NCI-H510A treated with DMSO at 0.1 percent for 48 hours (cell line): ENCODE data around the gene CD8A.
"Not testable (repeated sequence)": the region's sequence is repeated elsewhere in the genome, so short reads cannot be mapped to it uniquely, and the experiment has no call there.

Source experiments
- DNase-seq: peaks from one replicate; lab custom pipeline; 2025; lab: John Stamatoyannopoulos, UW

CD8A gene

GRCh38 chr2:86776532-86776931, 14.2 kb downstream of the CD8A start:
- no peak for DNase-seq

GRCh38 chr2:86775338-86775737, 15.4 kb downstream of the CD8A start:
- DNase-seq: no peak

DNA sequence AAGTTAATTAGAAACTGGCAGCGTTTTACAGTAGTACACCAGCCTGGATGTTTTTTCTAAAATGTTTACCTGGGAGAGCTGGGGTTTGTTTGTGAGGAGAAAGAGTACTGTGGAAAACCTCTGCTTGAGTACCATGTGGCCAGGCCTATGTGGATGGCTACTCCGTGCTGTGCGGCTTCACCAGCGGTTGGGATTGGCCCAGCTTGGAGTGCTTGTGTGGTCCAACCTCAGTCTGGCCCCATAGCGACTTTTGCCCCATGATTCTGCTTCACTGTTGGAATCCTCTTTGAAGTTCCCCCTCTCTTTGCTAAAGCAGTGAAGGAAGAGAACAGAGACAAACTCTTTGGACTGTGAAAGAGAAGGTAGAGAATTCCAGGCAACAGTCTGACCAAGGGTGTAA, 15.9 kb downstream of the CD8A start:
- no peak for DNase-seq

- no peak for DNase-seq
These were observed 18.1 kb downstream of the CD8A start for GRCh38 chr2:86772611-86773010.

DNA sequence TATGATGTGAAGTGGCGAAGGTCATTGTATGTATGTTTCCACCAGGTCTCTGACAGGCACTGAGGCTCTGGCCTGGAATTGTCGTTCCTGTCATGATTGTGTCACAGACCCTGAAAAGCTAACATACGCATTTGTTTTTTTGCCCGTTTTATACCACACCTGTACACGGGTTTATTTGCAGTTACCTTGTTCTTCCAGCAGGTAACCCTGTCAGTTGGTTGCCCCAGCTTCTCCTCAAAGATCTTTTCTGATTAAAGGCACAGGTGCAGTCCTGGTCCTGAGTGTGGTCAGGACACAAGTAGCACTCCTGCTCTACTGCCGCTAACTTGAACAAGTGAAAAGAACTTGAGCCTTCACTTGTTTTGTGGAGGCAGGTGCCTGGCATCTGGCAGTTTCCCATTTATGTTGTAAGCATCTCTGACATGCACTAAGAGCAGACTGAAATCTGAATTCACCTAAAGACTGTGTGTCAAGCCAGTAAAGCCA, 19.9 kb downstream of the CD8A start:
- DNase-seq: no peak

DNA sequence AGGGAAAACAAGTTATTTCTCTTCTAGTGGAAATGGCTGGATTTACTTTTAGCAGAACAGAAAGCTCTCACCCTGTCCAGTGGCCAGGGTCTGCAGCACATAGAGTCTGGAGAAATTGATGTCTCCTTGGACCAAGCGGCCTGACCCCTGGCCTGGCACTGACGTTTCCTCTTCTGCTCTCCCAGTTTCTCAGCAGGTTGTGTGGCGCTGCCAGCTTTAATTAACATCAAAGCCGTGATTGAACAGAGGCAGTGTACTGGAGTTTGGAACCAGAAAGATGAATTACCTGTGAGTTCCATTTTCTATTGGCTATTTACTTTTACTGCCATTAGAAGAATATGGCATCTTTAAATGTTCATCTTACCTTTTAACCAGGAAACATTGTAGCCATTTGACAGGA, 20.9 kb downstream of the CD8A start:
- no peak for DNase-seq

DNA sequence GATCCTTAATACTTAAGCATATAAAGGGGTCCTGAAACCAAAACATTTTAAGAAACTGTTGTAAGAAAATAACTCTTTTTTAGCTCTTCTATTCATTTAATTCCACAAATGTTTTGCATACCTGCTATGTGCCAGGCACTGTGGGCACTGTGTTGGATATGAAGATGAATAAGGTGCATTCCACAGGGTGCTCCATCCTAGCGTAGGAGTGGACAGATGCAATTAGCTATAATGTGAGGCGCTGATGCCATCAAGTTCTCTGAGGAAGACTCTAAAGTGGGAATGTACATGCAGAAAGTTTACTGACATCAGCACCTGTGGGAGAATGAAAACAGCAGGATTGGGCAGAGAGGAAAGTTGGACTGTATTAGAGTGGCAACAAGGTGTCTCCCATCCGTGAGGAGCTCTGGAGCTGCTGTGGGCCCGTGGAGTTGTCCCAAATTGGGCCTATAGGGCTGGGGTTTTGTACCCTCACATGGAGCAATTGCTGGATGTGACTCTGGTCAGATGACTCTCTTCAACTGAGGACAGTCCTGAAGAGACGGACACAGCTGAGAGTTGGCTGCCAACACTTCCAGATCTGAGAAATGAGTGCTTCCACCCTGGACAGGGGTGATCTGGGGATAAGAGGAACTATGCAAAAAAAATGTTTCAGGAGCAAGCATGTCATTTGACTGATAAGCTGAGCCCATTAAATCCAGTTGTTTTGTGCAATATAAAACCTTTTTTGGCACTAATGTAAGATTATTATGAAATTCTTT, 22.3 kb downstream of the CD8A start:
- DNase-seq: no peak

- DNase-seq: no peak
These were observed 25.4 kb downstream of the CD8A start for GRCh38 chr2:86765310-86765695.

DNA sequence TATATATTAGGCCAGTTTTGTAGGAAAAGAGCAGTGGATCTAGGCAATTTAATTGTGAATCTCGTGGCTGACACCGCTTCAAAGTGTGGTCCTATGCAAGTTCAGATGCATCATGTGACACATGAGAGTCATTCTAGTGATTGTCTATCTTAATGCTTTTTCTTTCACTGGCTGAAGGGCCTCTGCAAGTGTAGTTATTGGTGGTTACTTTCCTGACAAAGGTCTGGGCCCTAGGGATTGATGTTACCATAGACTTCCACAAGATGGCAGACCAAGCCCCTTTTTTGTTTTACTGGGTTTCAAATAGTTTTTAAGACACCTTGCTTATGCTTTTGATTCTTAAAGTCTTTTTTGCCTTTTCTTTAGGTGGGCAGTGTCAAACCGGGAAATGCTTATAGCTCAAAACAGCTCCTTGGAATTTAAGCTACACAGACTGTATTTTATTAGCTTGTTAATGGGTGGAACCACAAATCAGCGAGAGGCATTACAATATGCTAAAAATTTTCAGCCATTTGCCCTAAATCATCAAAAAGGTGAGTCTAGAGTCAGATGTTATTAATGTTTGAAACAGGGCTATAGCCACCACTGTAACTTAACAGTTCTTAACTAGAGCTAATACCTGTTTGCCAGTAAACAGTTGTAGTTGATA, 25.9 kb downstream of the CD8A start:
- peak; percentile 27 for DNase-seq

DNA sequence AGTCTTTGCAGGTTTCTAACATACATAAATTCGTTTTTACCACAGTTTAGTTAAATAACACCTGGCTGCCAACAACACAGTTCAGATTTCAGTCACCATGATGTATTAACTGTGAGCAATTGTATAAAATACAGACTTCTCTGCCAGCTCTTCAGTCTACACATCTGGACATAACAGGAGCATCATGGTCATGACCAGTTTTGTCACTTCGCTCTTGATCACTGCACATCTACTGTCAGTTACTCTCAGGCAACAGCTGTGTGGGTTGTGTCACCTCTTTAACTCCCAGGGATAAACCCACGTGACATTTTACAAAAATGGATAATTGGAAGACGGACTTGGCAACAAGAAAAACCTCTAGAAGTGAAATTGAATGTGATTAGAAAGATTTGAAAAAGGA, 30.3 kb downstream of the CD8A start:
- DNase-seq: no peak

GRCh38 chr2:86758405-86758804, 32.3 kb downstream of the CD8A start:
- DNase-seq: no peak

GRCh38 chr2:86753606-86754005, 37.1 kb downstream of the CD8A start:
- no peak for DNase-seq

GRCh38 chr2:86752934-86753333, 37.8 kb downstream of the CD8A start:
- no peak for DNase-seq

- no peak for DNase-seq
These were observed 38.9 kb downstream of the CD8A start for GRCh38 chr2:86751778-86752177.

DNA sequence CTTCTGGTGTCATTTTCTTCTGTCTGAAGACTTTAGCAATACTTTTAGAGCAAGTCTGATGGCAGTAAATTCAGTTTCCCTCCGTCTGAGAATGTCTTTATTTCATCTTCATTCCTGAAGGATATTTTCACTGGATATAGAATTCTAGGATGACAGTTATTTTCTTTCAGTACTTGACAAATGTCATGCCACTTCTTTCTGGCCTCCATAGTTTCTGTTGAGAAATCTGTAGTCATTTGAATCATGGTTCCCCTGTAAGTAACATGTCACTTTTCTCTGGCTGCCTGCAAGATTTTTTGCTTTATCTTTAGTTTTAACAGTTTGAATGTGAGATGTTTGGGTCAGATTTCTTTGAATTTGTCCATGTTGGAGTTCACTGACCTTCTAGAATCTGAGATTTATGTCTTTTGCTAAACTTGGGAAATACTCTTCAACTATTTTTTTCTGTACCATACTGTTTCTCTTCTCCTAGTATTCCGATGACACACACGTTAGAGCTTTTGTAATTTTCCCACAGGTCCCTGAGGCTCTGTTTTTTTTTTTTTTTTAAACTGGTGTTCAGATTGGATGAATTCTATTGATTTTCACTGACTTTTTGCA, 40.4 kb downstream of the CD8A start:
- DNase-seq: no peak

DNA sequence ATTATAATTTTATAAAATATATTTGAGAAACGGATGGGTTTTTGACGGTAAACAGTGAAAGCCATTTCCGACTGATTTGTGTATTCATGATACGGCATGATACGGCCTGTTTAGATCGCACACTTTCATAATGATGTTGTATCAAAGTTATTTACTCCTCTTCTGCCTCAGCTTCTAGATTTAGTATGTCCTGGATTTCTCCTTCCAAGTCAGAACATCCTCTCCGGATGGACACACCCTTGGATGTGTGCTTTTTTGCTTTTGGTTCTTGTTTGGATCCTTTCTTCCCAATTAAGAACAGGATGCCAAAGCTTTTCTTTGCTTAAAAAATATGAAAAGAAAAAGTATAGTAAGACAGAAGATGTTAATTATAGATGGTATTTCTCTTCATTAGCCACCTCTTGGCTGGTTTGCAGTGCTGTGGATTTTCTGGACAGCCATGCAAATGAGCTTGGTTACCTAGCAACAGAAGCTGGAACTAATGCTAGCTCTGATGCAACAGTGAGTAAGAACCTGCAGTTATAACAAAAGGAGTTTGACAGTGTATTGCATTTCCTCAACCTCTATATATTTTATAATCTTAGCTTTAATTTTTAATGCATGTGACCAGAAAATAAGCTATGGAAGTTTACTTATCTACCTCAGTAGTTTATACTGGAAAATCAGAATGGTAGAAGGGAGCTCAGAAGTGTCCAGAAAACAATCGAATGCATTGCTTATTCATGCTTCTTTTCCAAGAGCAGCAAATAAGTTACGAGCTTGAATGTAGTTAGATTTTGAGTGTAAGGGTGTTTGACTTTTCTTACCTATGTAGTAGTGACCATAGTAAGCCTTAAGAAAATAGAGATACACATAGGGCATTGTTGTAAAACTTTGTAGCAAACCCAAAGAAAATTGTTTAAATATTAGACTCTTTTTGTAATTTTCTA, 42.7 kb downstream of the CD8A start:
- DNase-seq: no peak

DNA sequence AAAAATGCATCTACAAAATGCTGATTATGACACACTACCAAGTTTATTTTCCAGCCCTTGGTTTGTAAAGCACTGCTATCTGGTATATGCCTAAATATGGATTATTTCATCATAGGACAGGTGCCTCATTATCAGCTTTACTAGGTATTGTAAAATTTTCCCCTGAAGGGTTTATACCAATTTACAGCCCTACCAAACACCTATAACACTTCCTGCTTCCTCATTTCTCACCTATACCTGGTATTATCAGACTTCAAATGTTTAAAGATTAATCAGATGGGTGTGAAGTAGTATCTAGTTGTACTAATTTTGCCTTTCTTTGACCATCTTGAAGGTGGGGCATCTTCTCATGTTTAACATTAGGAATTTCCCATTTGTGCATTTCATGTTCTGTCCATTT, 43.8 kb downstream of the CD8A start:
- no peak for DNase-seq

DNA sequence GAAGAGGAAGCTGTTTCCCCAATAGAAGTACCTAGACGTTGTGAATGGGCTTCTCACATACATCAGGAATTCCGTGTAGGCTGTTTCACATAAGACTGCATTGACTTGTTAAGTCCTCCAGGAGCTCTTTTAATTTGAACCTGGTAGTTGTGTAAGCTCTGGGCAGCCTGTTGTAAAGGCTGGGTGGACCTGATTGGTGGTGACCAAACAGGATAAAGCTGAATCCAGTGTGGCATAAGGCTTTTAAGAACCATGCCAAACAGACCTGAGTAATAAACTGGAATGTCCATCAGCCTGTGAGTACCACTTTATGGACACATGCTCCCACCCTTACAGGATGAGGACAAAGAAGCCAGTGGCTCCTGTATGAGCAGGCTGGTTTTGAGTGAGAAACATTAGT, 46.6 kb downstream of the CD8A start:
- DNase-seq: no peak

DNA sequence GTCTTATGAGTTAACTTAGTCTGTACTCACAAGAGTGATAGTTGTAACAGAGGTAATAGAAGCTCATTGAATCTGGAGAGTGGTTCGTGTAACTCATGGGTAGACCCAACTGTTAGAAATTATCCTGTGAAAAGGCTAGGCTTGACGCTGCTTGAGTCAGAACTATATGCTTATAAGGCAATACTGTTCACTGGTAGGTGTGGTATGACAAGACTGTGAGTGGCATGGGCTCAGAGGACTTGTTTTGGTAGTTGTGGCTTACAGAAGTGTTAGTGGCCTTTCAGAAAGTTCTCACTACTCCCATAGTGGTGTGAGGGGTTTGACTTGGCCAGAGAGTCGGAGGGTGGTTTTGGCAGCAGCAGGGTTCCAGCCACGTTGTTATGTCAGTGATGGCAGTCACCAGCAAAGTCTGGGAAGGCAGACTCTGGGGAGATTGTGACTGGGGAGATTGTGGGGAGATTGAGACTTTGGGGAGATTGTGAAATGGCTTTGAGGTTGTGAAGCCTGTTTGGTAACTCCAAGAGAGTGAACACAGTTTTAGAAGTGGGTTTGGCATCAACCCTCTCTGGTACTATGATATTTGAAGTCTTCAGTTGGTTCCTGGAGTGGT, 48.7 kb downstream of the CD8A start:
- DNase-seq: not testable (repeated sequence)

DNA sequence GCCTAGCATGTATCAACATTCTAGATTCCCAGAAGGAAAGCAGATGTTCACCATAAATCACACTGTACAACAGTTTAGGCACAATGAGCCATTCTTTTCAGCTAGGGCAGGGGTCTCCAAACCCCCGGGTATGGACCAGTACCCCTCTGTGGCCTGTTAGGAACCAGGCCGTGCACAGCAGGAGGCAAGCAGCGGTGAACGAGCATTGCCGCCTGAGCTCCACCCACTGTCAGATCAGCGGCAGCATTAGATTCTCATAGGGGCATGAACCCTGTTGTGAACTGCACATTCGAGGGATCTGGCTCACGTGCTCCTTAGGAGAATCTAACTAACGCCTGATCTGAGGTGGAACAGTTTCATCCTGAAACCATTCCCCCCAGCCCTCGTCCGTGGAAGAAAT, 50.8 kb downstream of the CD8A start:
- not testable (repeated sequence) for DNase-seq

- DNase-seq: not testable (repeated sequence)
These were observed 51.2 kb downstream of the CD8A start for GRCh38 chr2:86739485-86739884.

GRCh38 chr2:86734896-86735295, 55.8 kb downstream of the CD8A start:
- not testable (repeated sequence) for DNase-seq
